Esophagus (tissue), 2 donors: ENCODE measurements around the gene TBC1D3K. TPM values are rescaled to one million over a fixed set of nuclear protein-coding genes. Genes with fewer than 3 reads are reported as not detected.
"Not testable (repeated sequence)": the region's sequence is repeated elsewhere in the genome, so short reads cannot be mapped to it uniquely, and the experiment has no call there.

ENCODE experiments used
- H3K27ac ChIP-seq, 2 donors: one replicate each; pipeline ENCODE4 v1.5.1; 2013; ENCODE audit warnings: low read depth in 2 of 2, mild to moderate bottlenecking in 2 of 2, inconsistent platforms in 1 of 2, low read length in 1 of 2, moderate library complexity in 1 of 2
- H3K27me3 ChIP-seq, 2 donors: one replicate each; pipeline ENCODE4 v1.6.1; 2013; ENCODE audit warnings: low read length in 2 of 2, control low read depth in 1 of 2, mild to moderate bottlenecking in 1 of 2; ENCODE audit not compliant: insufficient read depth in 2 of 2, control insufficient read depth in 1 of 2
- H3K36me3 ChIP-seq, 2 donors: one replicate each; pipeline ENCODE4 v1.6.1; 2013; ENCODE audit warnings: low read length in 1 of 2; ENCODE audit not compliant: control insufficient read depth in 2 of 2, insufficient read depth in 2 of 2
- H3K4me1 ChIP-seq, 2 donors: one replicate each; pipeline ENCODE4 v1.6.1; 2013; ENCODE audit warnings: low read length in 1 of 2; ENCODE audit not compliant: control insufficient read depth in 2 of 2, insufficient read depth in 2 of 2
- H3K4me3 ChIP-seq, 2 donors: one replicate each; pipeline ENCODE4 v1.5.1; 2013; ENCODE audit warnings: low read length in 2 of 2, mild to moderate bottlenecking in 2 of 2, low read depth in 1 of 2, moderate library complexity in 1 of 2
- H3K9me3 ChIP-seq, 2 donors: one replicate each; pipeline ENCODE4 v1.6.1; 2013; ENCODE audit warnings: mild to moderate bottlenecking in 2 of 2, low read depth in 1 of 2, low read length in 1 of 2, moderate library complexity in 1 of 2; ENCODE audit not compliant: control insufficient read depth in 2 of 2, insufficient read depth in 1 of 2
- WGBS, 2 donors: extraction: QIAGEN DNeasy Blood & Tissue Kit; methylation state at CpG; one replicate each; pipeline ENCODE4 v1.1.7; 2013; 5-methylcytosine and 5-hydroxymethylcytosine counted together
- polyA plus RNA-seq, 2 donors: library from polyadenylated mRNA; stranded (reverse); fragments of 200-250 nt; gene quantifications; one replicate each; pipeline ENCODE4 v1.2.3, GENCODE V29; 2013
- donor health status: healthy with polysubstance abuse.
- donor health status: Bipolar disorder and iron deficiency.

TBC1D3K gene
- polyA plus RNA-seq, result not detected

- H3K27ac ChIP-seq, H3K36me3 ChIP-seq, H3K4me1 ChIP-seq, H3K4me3 ChIP-seq, H3K9me3 ChIP-seq, H3K27me3 ChIP-seq: not testable (repeated sequence)
- 87% methylated on average over 3 of the region's 10 CpGs; no CpG with 5 or more reads in 1 of the 2 donors for WGBS, 2 donors
Measured at GRCh38 chr17:37924115-37924514, at the start of gene TBC1D3K. TBC1D3K (plus strand) TSS chr17:37924415; CDS start chr17:37926000, 1,585 bp downstream.

DNA sequence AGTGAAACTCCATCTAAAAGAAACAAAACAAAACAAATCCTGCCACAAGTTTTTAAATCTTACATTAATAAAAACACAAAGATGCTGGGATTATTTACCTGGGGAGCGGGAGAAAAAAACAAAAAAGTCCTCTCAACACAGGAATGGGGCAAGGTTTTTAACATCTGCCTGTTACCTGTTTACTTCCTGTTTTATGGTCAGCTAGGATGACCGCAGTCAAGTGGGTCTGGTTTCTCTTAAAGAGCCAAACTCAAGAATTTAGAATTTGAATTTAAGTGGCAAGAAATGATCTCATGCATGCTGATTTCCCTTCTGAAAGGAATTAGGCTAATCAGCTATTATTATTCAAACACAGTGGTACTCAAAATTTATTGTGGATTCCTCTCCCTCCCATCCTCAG, 39.7 kb upstream of the TBC1D3K start:
- WGBS, 2 donors, result 66 to 72% methylated on average over 2 of the region's 2 CpGs
- H3K9me3 ChIP-seq, result no peaks in the 10 kb centered on the region
- H3K4me3 ChIP-seq, result no peak overlapping the region
- H3K4me1 ChIP-seq, result no peaks in the 10 kb centered on the region
- H3K27ac ChIP-seq, result no peak overlapping the region
- no peaks in the 10 kb centered on the region for H3K36me3 ChIP-seq
- H3K27me3 ChIP-seq, result no peaks in the 10 kb centered on the region

DNA sequence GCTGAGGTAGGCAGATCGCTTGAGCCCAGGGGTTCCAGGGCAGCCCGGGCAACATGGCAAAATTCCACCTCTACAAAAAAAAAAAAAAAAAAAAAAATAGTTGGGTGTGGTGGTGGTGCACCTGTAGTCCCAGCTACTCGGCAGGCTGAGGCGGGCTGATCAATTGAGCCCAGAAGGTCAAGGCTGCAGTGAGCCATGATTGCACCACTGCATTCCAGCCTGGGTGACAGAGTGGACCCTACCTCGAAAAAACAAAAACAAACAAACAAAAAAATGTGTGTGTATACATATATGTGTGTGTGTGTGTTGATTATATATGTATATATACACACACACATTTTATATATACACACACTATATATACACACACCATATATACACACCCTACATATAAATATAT, 39.1 kb upstream of the TBC1D3K start:
- H3K9me3 ChIP-seq, result no peaks in the 10 kb centered on the region
- H3K27me3 ChIP-seq, result no peaks in the 10 kb centered on the region
- no peak overlapping the region for H3K27ac ChIP-seq
- no peaks in the 10 kb centered on the region for H3K36me3 ChIP-seq
- H3K4me3 ChIP-seq, result no peak overlapping the region
- WGBS, 2 donors, result 64 to 71% methylated on average over 5 of the region's 5 CpGs
- H3K4me1 ChIP-seq, result no peaks in the 10 kb centered on the region

DNA sequence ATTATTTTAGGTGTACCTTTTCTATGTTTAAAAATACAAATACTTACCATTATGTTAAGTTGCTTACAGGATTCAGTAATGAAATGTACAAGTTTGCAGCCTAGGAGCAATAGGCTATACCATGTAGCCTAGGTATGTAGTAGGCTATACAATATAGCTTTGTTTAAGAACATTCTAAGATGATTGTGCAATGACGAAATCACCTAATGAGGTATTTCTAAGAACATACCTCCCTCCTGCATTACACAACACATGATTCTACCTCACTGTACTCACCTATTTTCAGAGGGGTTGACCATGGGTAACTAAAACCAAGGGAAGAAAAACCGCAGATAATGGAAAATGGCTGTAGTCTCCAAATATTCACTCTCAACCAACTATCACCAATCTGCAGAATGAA, 35.3 kb upstream of the TBC1D3K start:
- no peaks in the 10 kb centered on the region for H3K9me3 ChIP-seq
- H3K27ac ChIP-seq, result no peak overlapping the region
- no peaks in the 10 kb centered on the region for H3K4me1 ChIP-seq
- 86 to 89% methylated on average over 2 of the region's 2 CpGs for WGBS, 2 donors
- H3K4me3 ChIP-seq, result no peak overlapping the region
- no peaks in the 10 kb centered on the region for H3K36me3 ChIP-seq
- H3K27me3 ChIP-seq, result no peaks in the 10 kb centered on the region

DNA sequence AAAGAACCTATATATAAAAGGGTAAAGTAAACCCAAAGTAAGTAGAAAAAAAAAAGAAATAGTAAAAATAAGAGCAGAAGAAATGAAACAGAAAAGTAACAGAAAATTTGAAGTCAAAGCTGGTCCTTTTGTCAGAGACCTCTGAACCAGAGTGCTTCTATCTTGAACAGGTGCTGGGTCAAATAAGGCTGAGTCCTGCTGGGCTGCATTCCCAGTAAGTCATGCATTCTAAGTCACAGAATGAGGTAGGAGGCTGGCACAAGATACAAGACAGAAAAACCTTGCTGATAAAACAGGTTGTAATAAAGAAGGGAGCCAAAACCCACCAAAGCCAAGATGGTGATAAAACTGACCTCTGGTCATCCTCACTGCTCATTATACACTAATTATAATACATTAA, 27.3 kb upstream of the TBC1D3K start:
- H3K9me3 ChIP-seq, H3K27ac ChIP-seq, H3K36me3 ChIP-seq: not testable (repeated sequence)

More for the DNA sequence above, 27.3 kb upstream of the TBC1D3K start:
- H3K4me1 ChIP-seq, H3K4me3 ChIP-seq, H3K27me3 ChIP-seq: not testable (repeated sequence)

Other genes with a start within 250 kb of the TBC1D3K start
- under 1 TPM in 1 of 2 donors, not detected in 1; 0.01 TPM for gene HNF1B, start 179.4 kb upstream of the TBC1D3K start, polyA plus RNA-seq
- 10 to 100 TPM; 16.8 to 22.8 TPM for gene TBC1D3L, start 64.6 kb downstream of the TBC1D3K start, polyA plus RNA-seq
- 1 to 10 TPM in 1 of 2 donors, under 1 TPM in 1; 0.06 to 3.7 TPM for gene TBC1D3D, start 79.6 kb downstream of the TBC1D3K start, polyA plus RNA-seq
- gene TBC1D3C, start 144.2 kb downstream of the TBC1D3K start, polyA plus RNA-seq, result under 1 TPM in 1 of 2 donors, not detected in 1; 0.10 TPM
- gene TBC1D3E, start 203.5 kb downstream of the TBC1D3K start, polyA plus RNA-seq, result not detected